HUES48 (cell line): ENCODE data around the gene FNDC7.

Experiments used
- H3K27ac ChIP-seq: one replicate; pipeline ENCODE4 v1.7.0; 2013; ENCODE audit warnings: low read depth, low read length, inconsistent platforms
- H3K27me3 ChIP-seq: 2 replicates; pipeline ENCODE4 v1.6.1; 2013; ENCODE audit warnings: mild to moderate bottlenecking, low read length; ENCODE audit not compliant: control insufficient read depth, insufficient read depth
- H3K36me3 ChIP-seq: 2 replicates; pipeline ENCODE4 v1.6.1; 2013; ENCODE audit warnings: low read length; ENCODE audit not compliant: control insufficient read depth, insufficient read depth
- H3K4me1 ChIP-seq: 2 replicates; pipeline ENCODE4 v1.6.1; 2013; ENCODE audit warnings: mild to moderate bottlenecking, low read length; ENCODE audit not compliant: control insufficient read depth, insufficient read depth
- H3K4me3 ChIP-seq: 2 replicates; pipeline ENCODE4 v1.5.1; 2013; ENCODE audit warnings: mild to moderate bottlenecking, low read depth, low read length
- H3K9ac ChIP-seq: 2 replicates; pipeline ENCODE4 v1.6.1; 2013; ENCODE audit warnings: mild to moderate bottlenecking, low read depth, low read length, moderate library complexity
- H3K9me3 ChIP-seq: 2 replicates; pipeline ENCODE4 v1.6.1; 2013; ENCODE audit warnings: low read length; ENCODE audit not compliant: control insufficient read depth, insufficient read depth

Gene FNDC7

GRCh38 chr1:108746382-108747170 lies 33.9 kb downstream of the FNDC7 start, which contains the start of gene STXBP3:
Gene STXBP3 (plus strand): TSS chr1:108746674. CDS start chr1:108746738, 64 bp downstream.
- Histone ChIP-seq H3K9me3 (no peaks in the 10 kb centered on the region), H3K4me3 (peak within 1 kb of the TSS; percentile 75), H3K4me1 (peaks cover 3% of the 10 kb centered on the region), H3K27me3 (peaks cover 5% of the 10 kb centered on the region; the same call in 1 of the 2 replicates), H3K36me3 (no peaks in the 10 kb centered on the region), H3K9ac (peak within 1 kb of the TSS; percentile 88), H3K27ac (peak within 1 kb of the TSS; percentile 87)

GRCh38 chr1:108747171-108747850 lies 34.6 kb downstream of the FNDC7 start:
- H3K27me3 ChIP-seq = 0 out of 2 replicates have a peak, but pooled peaks cover 5% of the 10 kb centered on the region
- H3K36me3 ChIP-seq = peaks cover 5% of the 10 kb centered on the region; the same call in 1 of the 2 replicates
- H3K9ac ChIP-seq = peak overlapping the region; percentile 88
- H3K4me3 ChIP-seq = peak overlapping the region; percentile 75
- H3K9me3 ChIP-seq = no peaks in the 10 kb centered on the region
- peak overlapping the region; percentile 87 for H3K27ac ChIP-seq
- no peaks in the 10 kb centered on the region for H3K4me1 ChIP-seq

GRCh38 chr1:108747898-108748297 lies 35.2 kb downstream of the FNDC7 start:
- Histone ChIP-seq H3K27ac (no peak overlapping the region), H3K4me1 (no peaks in the 10 kb centered on the region), H3K9ac (no peak overlapping the region), H3K4me3 (peak overlapping the region; percentile 75), H3K9me3 (no peaks in the 10 kb centered on the region), H3K27me3 (0 out of 2 replicates have a peak, but pooled peaks cover 5% of the 10 kb centered on the region), H3K36me3 (peaks cover 10% of the 10 kb centered on the region)

GRCh38 chr1:108749081-108749480 lies 36.4 kb downstream of the FNDC7 start:
- no peaks in the 10 kb centered on the region for H3K4me1 ChIP-seq
- H3K9ac ChIP-seq = no peak overlapping the region
- H3K27me3 ChIP-seq = 0 out of 2 replicates have a peak, but pooled peaks cover 5% of the 10 kb centered on the region
- H3K4me3 ChIP-seq = no peak overlapping the region
- no peaks in the 10 kb centered on the region for H3K9me3 ChIP-seq
- H3K36me3 ChIP-seq = peaks cover 22% of the 10 kb centered on the region
- H3K27ac ChIP-seq = no peak overlapping the region

GRCh38 chr1:108750476-108751181 lies 37.9 kb downstream of the FNDC7 start:
- H3K9ac ChIP-seq = 0 out of 2 replicates have a peak overlapping the region, but pooled peaks have one; percentile 10
- no peak overlapping the region for H3K27ac ChIP-seq
- no peak overlapping the region for H3K4me3 ChIP-seq
- 0 out of 2 replicates have a peak, but pooled peaks cover 1% of the 10 kb centered on the region for H3K27me3 ChIP-seq
- no peaks in the 10 kb centered on the region for H3K9me3 ChIP-seq
- H3K4me1 ChIP-seq = no peaks in the 10 kb centered on the region
- peaks cover 38% of the 10 kb centered on the region for H3K36me3 ChIP-seq

- Histone ChIP-seq H3K27ac (no peak overlapping the region), H3K27me3 (no peaks in the 10 kb centered on the region), H3K9ac (no peak overlapping the region), H3K9me3 (no peaks in the 10 kb centered on the region), H3K36me3 (peaks cover 64% of the 10 kb centered on the region), H3K4me3 (no peak overlapping the region), H3K4me1 (no peaks in the 10 kb centered on the region)
Measured at GRCh38 chr1:108753363-108753762, 40.7 kb downstream of the FNDC7 start.

- no peaks in the 10 kb centered on the region for H3K27me3 ChIP-seq
- no peak overlapping the region for H3K4me3 ChIP-seq
- H3K9me3 ChIP-seq = no peaks in the 10 kb centered on the region
- H3K9ac ChIP-seq = no peak overlapping the region
- no peak overlapping the region for H3K27ac ChIP-seq
- no peaks in the 10 kb centered on the region for H3K4me1 ChIP-seq
- peaks cover 89% of the 10 kb centered on the region for H3K36me3 ChIP-seq
Measured at GRCh38 chr1:108758796-108759195, 46.1 kb downstream of the FNDC7 start.

GRCh38 chr1:108767115-108767514 lies 54.4 kb downstream of the FNDC7 start:
- Histone ChIP-seq H3K4me3 (no peak overlapping the region), H3K9ac (no peak overlapping the region), H3K4me1 (no peaks in the 10 kb centered on the region), H3K36me3 (peaks cover 33% of the 10 kb centered on the region), H3K27me3 (no peaks in the 10 kb centered on the region), H3K27ac (no peak overlapping the region), H3K9me3 (no peaks in the 10 kb centered on the region)

- Histone ChIP-seq H3K27ac (no peak overlapping the region), H3K9me3 (no peaks in the 10 kb centered on the region), H3K27me3 (no peaks in the 10 kb centered on the region), H3K36me3 (peaks cover 30% of the 10 kb centered on the region), H3K4me3 (no peak overlapping the region), H3K9ac (no peak overlapping the region), H3K4me1 (no peaks in the 10 kb centered on the region)
Measured at GRCh38 chr1:108767708-108768107, 55.0 kb downstream of the FNDC7 start.

GRCh38 chr1:108777839-108778238 lies 65.1 kb downstream of the FNDC7 start:
- no peak overlapping the region for H3K9ac ChIP-seq
- H3K4me1 ChIP-seq = no peaks in the 10 kb centered on the region
- H3K36me3 ChIP-seq = peaks cover 72% of the 10 kb centered on the region
- no peak overlapping the region for H3K27ac ChIP-seq
- H3K4me3 ChIP-seq = no peak overlapping the region
- H3K9me3 ChIP-seq = 0 out of 2 replicates have a peak, but pooled peaks cover under 1% of the 10 kb centered on the region
- H3K27me3 ChIP-seq = no peaks in the 10 kb centered on the region
